Activated T-cell treated with anti-CD3 and anti-CD28 coated beads, Interleukin-2, amount 50 U/mL, for 1 hour (primary cell): ENCODE results near the gene KHDC1.
"Not testable (repeated sequence)": the region's sequence is repeated elsewhere in the genome, so short reads cannot be mapped to it uniquely, and the experiment has no call there.

Experiments used
- DNase-seq: peaks from one replicate; pipeline ENCODE4 v3.0.0-alpha.2; 2020

Gene KHDC1

GRCh38 chr6:73248192-73248903 is 14.6 kb downstream of the KHDC1 start:
- no peak for DNase-seq

GRCh38 chr6:73242001-73242400 is 21.0 kb downstream of the KHDC1 start:
- no peak for DNase-seq

- DNase-seq: no peak
Measured at GRCh38 chr6:73240730-73241129, 22.3 kb downstream of the KHDC1 start.

DNA sequence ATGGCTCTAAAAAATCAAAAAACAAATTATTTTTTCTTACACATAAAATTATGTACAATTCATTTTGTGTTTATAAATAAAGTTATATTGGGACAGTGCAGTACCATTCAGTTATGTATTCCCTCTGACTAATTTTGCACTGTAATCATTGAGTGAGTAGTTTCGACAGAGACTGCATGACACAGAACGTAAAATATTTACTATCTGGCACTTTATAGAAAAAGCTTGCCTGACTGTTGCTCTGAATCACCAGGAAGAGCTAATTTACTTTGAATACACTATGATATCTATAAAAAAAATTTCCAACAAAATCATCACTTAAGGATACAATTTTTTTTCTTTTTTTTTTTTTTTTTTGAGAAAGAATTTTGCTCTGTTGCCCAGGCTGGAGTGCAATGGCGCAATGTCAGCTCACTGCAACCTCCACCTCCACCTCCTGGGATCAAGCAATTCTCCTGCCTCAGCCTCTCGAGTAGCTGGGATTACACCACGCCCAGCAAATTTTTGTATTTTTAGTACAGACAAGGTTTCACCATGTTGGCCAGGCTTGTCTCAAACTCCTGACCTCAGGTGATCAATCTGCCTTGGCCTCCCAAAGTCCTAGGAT is 26.7 kb downstream of the KHDC1 start:
- DNase-seq: no peak

GRCh38 chr6:73234733-73235132 is 28.3 kb downstream of the KHDC1 start:
- DNase-seq: no peak

GRCh38 chr6:73233971-73234370 is 29.0 kb downstream of the KHDC1 start:
- DNase-seq: not testable (repeated sequence)

DNA sequence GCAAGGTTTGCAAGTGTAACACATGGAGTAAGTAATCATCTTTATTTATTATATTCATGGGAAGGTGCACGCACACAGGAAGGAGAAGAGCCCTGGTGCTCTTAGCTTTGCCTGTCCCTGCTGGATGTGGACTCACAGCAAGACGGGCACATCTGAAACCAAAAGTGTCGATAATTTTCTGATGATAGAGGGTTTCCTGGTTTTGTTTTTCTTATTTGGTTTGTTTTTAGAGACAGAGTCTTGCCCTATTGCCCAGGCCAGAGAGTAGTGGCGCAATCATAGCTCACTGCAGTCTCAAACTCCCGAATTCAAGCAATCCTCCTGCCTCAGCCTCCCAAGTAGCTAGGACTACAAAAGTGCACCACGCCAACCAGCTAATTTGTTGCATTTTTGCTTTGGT is 29.9 kb downstream of the KHDC1 start:
- DNase-seq: no peak

DNA sequence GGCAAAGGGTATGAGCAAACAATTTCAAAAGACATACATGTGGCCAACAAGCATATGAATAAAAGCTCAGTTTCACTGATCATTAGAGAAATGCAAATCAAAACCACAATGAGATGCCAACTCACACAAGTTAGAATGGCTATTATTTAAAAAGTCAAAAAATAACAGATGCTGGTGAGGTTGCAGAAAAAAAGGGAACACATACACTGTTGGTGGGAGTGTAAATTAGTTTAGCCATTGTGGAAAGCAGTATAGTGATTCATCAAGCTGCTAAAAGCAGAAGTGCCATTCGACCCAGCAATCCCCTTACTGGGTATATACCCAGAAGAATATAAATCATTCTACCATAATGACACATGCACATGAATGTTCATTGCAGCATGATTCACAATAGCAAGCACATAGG is 31.0 kb downstream of the KHDC1 start:
- DNase-seq: no peak

DNA sequence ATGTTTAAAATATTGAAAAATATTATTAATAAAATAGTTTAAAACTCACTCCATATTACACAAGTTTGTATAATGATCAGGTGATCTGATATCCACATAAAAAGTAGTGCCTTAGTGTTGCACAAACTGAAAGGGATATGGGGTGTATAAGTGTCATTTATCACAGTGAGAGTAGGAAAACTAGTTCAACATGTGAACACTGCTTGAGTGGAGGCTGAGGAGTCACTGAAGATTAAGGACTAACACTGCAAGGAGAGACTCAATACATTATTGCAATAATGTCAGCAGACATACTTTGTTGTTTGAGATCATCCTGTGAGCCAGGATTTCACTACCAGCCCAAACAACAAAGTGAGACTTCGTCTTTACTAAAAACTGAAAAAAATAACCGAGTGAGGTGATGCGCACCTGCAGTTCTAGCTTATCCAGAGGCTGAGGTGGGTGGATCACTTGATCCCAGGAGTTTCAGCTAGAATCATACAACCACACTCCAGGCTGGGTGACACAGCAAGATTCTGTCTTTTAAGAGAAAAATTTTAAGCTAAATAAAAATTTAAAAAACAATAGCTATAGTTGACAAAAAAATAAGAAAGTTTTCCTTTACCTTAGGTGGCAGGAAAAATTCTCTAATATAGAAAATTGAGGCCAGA is 35.3 kb downstream of the KHDC1 start:
- no peak for DNase-seq

GRCh38 chr6:73225396-73225795 is 37.6 kb downstream of the KHDC1 start, which contains the start of gene KHDC1L:
Gene KHDC1L, minus strand, starts transcription at chr6:73225496. Its CDS starts 88 bp downstream, at chr6:73225408.
- DNase-seq: no peak

DNA sequence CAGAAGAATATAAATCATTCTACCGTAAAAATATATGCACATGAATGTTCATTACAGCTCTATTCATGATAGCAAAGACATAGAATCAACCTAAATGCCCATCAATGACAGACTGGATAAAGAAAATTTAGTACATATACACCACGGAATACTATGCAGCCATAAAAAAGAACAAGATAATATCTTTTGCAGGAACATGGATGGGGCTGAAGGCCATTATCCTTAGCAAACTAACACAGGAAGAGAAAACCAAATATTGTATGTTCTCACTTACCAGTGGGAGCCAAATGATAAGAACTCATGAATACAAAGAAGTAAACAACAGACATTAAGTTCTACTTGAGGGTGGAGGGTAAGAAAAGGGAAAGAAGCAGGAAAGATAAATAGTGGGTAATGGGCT is 46.1 kb downstream of the KHDC1 start:
- no peak for DNase-seq

DNA sequence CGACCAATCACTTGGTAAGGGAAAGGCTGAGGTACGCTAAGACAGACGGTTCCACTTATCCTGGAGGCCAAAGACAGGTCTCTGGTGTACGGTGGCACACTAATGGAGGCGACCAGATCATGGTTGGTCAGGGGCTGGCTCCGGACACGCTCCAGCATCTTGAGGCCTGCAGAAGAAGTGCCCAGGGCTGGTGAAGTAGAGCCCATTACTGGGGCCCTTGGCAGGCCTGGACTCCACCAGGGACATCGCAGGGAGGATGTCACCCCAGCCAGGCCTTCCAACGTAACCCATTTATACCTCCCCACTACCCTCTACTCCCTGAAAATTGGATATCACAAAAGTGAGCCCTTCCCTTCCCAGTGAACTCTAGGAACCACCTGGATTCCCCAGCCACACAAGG is 53.9 kb downstream of the KHDC1 start:
- no peak for DNase-seq

DNA sequence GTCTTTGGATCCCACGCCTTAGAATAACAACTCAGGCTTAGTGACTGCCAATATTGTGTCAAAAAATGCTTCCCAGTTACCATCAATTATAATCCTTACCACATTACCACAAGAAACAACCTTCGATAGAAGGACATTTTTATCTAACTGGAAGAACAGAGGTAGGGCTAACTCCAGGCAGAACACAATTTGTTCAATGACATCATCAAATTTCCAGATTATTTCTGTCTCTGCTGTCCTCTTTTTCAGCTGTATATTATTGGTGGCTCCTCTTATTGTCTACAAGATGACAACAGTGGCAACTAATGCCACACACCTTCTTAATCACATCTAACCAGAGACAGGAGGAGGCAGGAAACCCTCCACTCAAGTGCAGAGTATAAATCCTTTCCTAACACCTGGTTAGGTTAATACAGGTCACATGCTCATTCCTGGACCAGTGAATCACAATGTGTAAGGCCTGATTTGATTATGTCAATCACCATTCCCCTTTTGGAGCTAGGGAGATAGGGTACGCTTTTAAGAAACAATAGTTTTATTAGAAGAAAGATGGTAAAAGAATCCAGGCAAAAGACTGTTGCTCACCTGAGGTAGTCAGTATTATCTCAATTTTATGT is 55.7 kb downstream of the KHDC1 start:
- DNase-seq: no peak

DNA sequence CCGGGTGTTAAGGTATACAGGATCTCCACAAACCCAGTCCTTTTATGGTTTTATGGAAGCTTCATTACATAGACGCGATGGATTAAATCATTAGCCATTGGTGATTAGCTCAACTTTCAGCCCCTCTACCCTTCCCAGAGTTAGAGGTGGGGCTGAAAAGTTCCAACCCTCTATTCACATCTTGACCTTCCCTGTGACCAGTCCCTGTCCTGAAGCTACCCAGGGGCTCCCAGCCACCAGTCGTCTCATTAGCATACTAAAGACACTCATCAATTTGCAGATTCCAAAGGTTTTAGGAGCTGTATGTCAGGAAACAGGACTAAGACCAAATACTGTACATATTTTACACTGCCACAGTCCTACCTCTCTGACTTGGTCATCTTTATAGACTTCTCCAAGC is 58.7 kb downstream of the KHDC1 start:
- DNase-seq: no peak

- DNase-seq: no peak
Measured at GRCh38 chr6:73203098-73203497, 59.9 kb downstream of the KHDC1 start.

- no peak for DNase-seq
Measured at GRCh38 chr6:73200735-73201134, 62.3 kb downstream of the KHDC1 start.

DNA sequence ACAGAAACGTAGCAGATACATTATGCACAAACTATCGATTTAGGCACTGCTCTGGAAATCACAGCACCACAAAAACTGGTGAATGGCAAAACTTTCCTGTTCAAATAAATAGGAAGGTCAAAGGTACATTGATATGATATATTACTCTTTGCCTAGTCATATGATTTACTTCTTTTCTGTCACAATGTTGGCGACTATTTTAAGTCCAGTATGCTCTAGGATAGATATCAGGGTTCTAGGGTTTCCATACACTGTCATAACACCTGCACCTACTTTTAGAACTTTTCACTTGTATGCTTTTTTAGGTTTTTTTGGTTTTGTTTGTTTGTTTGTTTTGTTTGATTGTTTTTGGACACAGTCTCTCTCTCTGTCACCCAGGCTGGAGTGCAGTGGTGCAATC is 62.7 kb downstream of the KHDC1 start:
- DNase-seq: no peak

- no peak for DNase-seq
Measured at GRCh38 chr6:73194744-73195143, 68.3 kb downstream of the KHDC1 start.

DNA sequence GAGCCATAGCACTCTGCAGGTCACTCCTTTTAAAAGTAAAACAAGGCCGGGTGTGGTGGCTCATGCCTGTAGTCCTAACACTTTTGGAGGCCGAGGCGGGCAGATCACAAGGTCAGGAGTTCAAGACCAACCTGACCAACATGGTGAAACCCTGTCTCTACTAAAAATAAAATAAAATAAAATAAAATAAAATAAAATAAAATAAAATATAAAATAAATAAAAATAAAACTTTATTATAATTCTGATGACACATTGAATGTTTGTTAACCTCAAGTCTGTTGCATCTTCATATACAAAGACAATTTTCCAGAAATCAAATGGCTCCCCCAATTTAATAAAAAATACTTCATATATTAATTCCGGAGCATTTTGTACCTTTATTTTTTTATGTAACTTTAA is 69.7 kb downstream of the KHDC1 start:
- not testable (repeated sequence) for DNase-seq
